NCI-H1092 (cell line): Measurements from ENCODE around the gene BTBD10.

ENCODE experiments used
- DNase-seq: peaks from one replicate; lab custom pipeline; 2025; lab: John Stamatoyannopoulos, UW

Gene BTBD10

GRCh38 chr11:13338427-13339069, 124.5 kb downstream of the BTBD10 start:
- no peak for DNase-seq

DNA sequence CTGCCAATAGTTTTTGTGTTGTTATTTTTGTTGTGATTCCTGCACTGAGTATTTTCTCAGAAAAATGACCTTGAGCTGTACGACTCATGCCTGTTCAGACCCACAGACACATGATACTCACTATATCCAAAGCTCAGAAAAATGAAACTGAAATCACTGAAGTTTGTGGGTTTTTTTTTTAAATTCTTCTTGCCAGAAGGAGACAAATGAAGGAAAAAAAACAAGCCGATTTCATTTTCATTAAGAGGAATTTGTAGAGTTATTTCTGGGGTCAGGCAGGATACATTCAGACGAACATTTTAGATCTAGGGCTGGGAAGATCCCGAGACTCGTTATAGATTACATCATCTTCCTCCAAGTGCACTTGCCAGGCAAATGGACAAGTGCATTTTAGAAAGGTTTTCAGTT, 125.0 kb downstream of the BTBD10 start:
- DNase-seq, result no peak
